RWPE1 (cell line): ENCODE measurements around the gene DPP6.

Source experiments
- CTCF ChIA-PET: fragments of 350-600 bp; sonication (Branson Sonifier 250); formaldehyde crosslinking; extraction: SDS; loops from one replicate; lab custom pipeline; 2021; lab: Yijun Ruan, JAX
- POLR2A ChIA-PET: fragments of 400-600 bp; formaldehyde crosslinking; extraction: SDS; loops from one replicate; lab custom pipeline; 2020; ENCODE audit warnings: antibody characterized with exemption; ENCODE audit not compliant: low non-redundant PET; lab: Yijun Ruan, JAX
- DNase-seq: peaks from one replicate; pipeline ENCODE4 v3.0.0; 2012; ENCODE audit warnings: low spot score
- H3K27ac ChIP-seq: fragments of 450-650 bp; 2 replicates; pipeline ENCODE4 v1.5.1; 2017
- TF ChIP-seq, protein P1 (sequence below): fragments of 450-650 bp; conservative IDR thresholded peaks from 2 replicates; pipeline ENCODE4 v1.5.1; 2017; ENCODE audit warnings: low read depth, mild to moderate bottlenecking

DPP6 gene

DNA sequence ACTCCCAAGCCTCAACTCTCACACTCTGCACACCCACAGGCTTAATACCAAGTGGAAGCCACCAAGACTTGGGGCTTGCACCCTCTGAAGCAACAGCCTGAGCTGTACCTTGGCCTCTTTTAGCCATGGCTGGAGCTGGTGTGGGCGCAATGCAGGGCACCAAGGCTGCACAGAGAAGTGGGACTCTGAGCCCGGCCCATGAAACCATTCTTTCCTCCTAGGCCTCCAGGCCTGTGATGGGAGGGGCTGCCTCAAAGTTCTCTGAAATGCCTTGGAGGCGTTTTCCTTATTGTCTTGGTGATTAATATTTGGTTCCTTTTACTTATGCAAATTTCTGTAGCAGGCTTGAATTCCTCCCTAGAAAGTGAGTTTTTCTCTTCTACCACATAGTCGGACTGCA, 674.2 kb downstream of the DPP6 start:
- no peak overlapping the region for H3K27ac ChIP-seq
- CTCF ChIA-PET = no interaction called here
- no peak for DNase-seq
- TF ChIP-seq, protein P1, sequence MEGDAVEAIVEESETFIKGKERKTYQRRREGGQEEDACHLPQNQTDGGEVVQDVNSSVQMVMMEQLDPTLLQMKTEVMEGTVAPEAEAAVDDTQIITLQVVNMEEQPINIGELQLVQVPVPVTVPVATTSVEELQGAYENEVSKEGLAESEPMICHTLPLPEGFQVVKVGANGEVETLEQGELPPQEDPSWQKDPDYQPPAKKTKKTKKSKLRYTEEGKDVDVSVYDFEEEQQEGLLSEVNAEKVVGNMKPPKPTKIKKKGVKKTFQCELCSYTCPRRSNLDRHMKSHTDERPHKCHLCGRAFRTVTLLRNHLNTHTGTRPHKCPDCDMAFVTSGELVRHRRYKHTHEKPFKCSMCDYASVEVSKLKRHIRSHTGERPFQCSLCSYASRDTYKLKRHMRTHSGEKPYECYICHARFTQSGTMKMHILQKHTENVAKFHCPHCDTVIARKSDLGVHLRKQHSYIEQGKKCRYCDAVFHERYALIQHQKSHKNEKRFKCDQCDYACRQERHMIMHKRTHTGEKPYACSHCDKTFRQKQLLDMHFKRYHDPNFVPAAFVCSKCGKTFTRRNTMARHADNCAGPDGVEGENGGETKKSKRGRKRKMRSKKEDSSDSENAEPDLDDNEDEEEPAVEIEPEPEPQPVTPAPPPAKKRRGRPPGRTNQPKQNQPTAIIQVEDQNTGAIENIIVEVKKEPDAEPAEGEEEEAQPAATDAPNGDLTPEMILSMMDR = no peak
- POLR2A ChIA-PET = no interaction called here

DNA sequence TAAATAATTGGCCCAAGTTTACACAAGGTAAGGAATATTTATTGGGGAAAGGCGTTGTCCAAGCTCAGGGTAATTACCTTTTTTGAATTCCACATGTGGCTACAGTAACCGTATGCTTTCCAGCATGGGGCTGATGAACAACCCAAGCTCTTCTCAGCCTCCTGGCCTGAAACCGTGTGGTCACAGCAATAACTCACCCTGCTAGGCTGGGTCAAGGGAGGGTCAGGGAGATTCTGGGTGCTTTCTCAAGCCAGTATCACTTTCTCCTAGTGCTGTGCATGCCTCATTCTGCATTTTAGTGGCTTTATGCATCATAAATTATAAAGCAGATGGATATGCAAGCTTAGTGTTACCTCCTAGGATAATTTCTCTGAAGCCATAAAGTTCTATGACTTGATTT, 676.9 kb downstream of the DPP6 start:
- ChIA-PET CTCF (interaction anchor here (0.9 kb wide), 1 partner anchor 15 kb away, joined by 3 read pairs; no protein-coding TSS in a partner anchor), POLR2A (no interaction called here)
- TF ChIP-seq, protein P1 = no peak
- H3K27ac ChIP-seq = no peak overlapping the region
- no peak for DNase-seq

DNA sequence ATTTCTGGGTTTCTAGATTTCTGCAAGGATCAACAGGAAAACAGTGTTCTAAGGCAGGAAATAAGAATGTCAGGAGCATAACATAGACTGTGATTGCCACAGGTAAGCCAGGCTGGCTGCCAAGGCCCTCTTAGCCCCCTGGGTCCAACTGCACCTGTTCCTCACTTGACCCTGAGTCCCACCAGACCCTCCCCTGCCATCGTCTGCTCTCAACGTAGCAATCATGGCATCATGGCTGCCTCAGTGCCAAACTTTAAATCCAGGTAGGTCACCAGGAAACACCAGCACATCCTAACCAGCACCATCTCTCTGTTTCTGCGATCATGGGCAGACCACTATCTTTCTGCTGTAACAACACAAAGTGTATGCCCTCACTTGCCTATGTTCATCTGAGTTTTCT, 683.6 kb downstream of the DPP6 start:
- ChIA-PET CTCF (no interaction called here), POLR2A (no interaction called here)
- H3K27ac ChIP-seq = no peak overlapping the region
- no peak for DNase-seq
- TF ChIP-seq, protein P1 = no peak

DNA sequence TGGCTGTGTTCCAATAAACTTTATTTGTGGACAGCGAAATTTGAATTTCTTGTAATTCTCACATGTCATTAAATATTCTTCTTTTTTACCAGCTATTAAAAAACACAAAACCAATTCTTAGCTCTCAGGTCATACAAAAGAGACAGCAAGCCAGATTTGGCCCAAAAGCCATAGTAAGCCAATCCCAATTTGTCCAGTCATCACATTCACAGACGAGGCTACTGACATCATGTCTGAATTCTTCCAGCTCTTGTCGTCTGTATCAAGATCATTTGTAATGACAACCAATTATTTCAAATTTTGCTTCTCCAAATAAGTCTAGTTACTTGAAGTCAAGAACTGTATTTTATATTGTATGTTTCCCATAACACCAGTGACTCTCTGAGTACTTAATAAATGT, 684.2 kb downstream of the DPP6 start:
- TF ChIP-seq, protein P1 = no peak
- no peak for DNase-seq
- ChIA-PET POLR2A (no interaction called here), CTCF (no interaction called here)
- no peak overlapping the region for H3K27ac ChIP-seq

DNA sequence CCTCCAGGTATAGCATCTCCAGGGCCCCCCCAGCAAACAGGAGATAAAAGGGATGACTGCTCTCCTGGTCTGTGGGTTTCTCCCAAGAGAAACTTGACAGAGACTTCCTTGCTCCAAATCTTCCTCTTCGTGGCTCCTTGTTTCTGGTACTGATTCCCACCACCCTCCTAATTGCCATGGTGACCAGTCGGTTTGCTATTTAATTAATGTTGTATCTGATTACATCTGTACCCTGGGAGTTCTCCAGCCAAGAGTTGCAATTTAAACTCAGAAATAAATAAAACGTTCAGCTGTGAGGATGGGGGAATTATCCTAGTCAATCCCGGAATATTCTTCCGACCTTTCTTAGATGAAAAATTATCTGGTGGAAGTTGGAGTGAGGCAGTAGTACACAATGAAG, 686.0 kb downstream of the DPP6 start:
- POLR2A ChIA-PET = no interaction called here
- TF ChIP-seq, protein P1 = no peak
- CTCF ChIA-PET = no interaction called here
- H3K27ac ChIP-seq = no peak overlapping the region
- no peak for DNase-seq

DNA sequence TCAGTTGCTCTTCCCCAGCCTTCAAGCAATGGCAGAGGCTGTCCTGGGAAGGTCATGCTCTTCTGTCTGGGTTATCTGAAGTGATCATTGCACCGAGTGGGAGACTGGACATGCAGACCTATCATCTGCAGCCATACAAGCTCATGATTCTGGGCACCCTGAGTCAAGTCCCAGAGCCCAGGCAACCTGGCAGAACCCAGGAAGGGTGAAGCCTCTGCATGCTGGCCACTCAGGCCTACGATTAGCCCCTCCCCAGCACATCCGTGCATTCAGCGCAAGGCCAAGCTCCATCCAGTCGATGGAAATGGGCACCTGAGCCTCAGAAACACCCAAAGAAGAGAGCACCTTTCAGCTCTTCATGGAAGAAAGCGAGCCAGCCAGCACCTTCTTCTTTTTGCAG, 688.9 kb downstream of the DPP6 start:
- CTCF ChIA-PET = interaction anchor here (0.6 kb wide), 1 partner anchor 93 kb away, joined by 3 read pairs; no protein-coding TSS in a partner anchor
- no peak for DNase-seq
- TF ChIP-seq, protein P1 = no peak
- POLR2A ChIA-PET = no interaction called here
- no peak overlapping the region for H3K27ac ChIP-seq

DNA sequence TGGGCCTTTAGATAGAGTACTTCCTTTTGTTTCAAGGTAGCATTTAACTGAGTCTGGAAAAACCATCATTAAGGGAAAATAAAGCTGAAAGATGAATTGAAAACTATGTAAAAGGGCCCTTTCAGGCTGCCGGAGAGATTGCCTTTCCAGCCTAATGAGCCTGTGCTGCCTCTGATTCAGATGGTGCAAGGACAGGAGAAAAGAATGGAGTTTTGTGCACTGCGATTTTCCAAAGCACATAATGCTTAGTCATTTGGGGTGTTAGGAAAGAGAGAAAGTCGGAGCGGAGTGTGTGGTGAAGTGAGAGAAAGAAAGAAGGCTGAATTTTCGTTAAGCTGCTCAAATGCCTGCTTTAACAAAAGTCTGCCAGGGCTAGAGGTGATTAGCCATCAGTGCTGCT, 691.0 kb downstream of the DPP6 start:
- TF ChIP-seq, protein P1 = no peak
- CTCF ChIA-PET = no interaction called here
- no peak overlapping the region for H3K27ac ChIP-seq
- POLR2A ChIA-PET = no interaction called here
- no peak for DNase-seq
